DOHH2 (cell line): Measurements from ENCODE around the gene AHCTF1.
"Not testable (repeated sequence)": the region's sequence is repeated elsewhere in the genome, so short reads cannot be mapped to it uniquely, and the experiment has no call there.

Experiments used
- CTCF ChIP-seq: fragments of 200-600 bp; sonication (generic); IDR thresholded peaks from one replicate; pipeline ENCODE4 v1.5.1; 2014; ENCODE audit warnings: antibody characterized with exemption, mild to moderate bottlenecking, low read depth, low read length; ENCODE audit not compliant: poor library complexity, severe bottlenecking
- EZH2phosphoT487 ChIP-seq: fragments of 200-600 bp; sonication (generic); IDR thresholded peaks from 2 replicates; pipeline ENCODE4 v1.6.1; 2017; ENCODE audit warnings: borderline replicate concordance, mild to moderate bottlenecking, antibody characterized with exemption, low read length, moderate library complexity, mixed read lengths

DNA sequence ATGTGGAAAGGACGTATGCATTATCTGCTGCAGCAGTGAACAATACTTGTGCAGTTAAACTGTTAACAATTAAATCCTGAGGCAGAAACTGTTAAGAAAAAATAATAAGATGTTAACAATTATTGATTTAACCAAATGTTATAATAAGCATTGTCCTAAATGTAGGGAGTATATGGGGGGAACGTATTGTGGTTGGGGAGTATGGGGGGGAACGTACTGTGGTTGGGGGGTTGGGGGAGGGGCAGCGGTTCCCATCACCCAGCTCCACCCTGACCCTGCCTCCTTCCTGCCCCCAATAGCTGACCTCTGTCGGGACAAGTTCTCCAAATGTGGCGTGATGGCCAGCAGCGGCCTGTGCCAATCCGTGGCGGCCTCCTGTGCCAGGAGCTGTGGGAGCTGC, 114.0 kb downstream of the AHCTF1 start:
- TF ChIP-seq CTCF, EZH2phosphoT487: not testable (repeated sequence)
